ENCODE results near the gene OR4D6. TPM values are rescaled to one million over a fixed set of nuclear protein-coding genes. Genes with fewer than 3 reads are reported as not detected.

The OR4D6 gene
- polyA plus RNA-seq, 2 of the 4 experiments (the other 2 are of a cell fraction): not detected

GRCh38 chr11:59418156-59418555 lies 38.6 kb upstream of the OR4D6 start:
- TF ChIP-seq CTCF (IDR thresholded peaks at IDR 0.05) (no peak), CBX8 (IDR thresholded peaks at IDR 0.05) (no peak), EP300 (IDR thresholded peaks at IDR 0.05) (no peak), SMC3 (IDR thresholded peaks at IDR 0.05) (no peak), ELK1 (IDR thresholded peaks at IDR 0.05; ENCODE audit: low read depth, low read length) (no peak), ZSCAN20 (CRISPR knock-in tag; IDR thresholded peaks at IDR 0.05) (no peak), HEYL (CRISPR knock-in tag; IDR thresholded peaks at IDR 0.05) (no peak), MAX (IDR thresholded peaks at IDR 0.05) (no peak), ESRRA (IDR thresholded peaks at IDR 0.05; ENCODE audit: borderline replicate concordance, low read length) (no peak), RFX5 (IDR thresholded peaks at IDR 0.05) (no peak), CHD4 (IDR thresholded peaks at IDR 0.05; ENCODE audit: borderline replicate concordance) (no peak), FOSL2 (IDR thresholded peaks at IDR 0.05) (no peak), FOSL2 (CRISPR knock-in tag; IDR thresholded peaks at IDR 0.05) (no peak)
- no peak overlapping the region for H3K4me3 ChIP-seq
- no peak for DNase-seq (ENCODE audit: low read depth in 1 of 2, low spot score in 1 of 2)
- CTCF ChIA-PET: interaction anchor here (0.6 to 1.8 kb wide), 2 partner anchors 12 to 92 kb away, joined by 3 to 6 read pairs; no protein-coding TSS in a partner anchor
- no peak for ATAC-seq
- no peak overlapping the region for H3K27ac ChIP-seq
- 30% methylated on average over 2 of the region's 2 CpGs for WGBS (ENCODE audit: missing lambda C conversion rate)
- H3K4me1 ChIP-seq: no peaks in the 10 kb centered on the region
- POLR2A ChIA-PET: no interaction called here
- no peaks in the 10 kb centered on the region for H3K9me3 ChIP-seq
- no peak overlapping the region for H3K4me2 ChIP-seq
- no peak for FAIRE-seq

- Histone ChIP-seq H3K4me2 (no peak overlapping the region), H3K4me3 (no peak overlapping the region), H3K9me3 (no peaks in the 10 kb centered on the region), H3K4me1 (no peaks in the 10 kb centered on the region), H3K27ac (no peak overlapping the region)
- FAIRE-seq (no peak), ATAC-seq (no peak), DNase-seq (ENCODE audit: low read depth in 1 of 2, low spot score in 1 of 2) (no peak)
- CTCF ChIA-PET: interaction anchor here (2.0 kb wide), 1 partner anchor 252 kb away, joined by 7 read pairs; the partner anchor contains the start of gene DTX4
- WGBS (ENCODE audit: missing lambda C conversion rate): 1% methylated on average over 2 of the region's 2 CpGs
- POLR2A ChIA-PET: no interaction called here
- TF ChIP-seq HMGXB4 (CRISPR knock-in tag; IDR thresholded peaks at IDR 0.05; ENCODE audit: borderline replicate concordance) (no peak), CHD4 (IDR thresholded peaks at IDR 0.05; ENCODE audit: borderline replicate concordance) (no peak), ZC3H11A (IDR thresholded peaks at IDR 0.05) (no peak), HOXA7 (CRISPR knock-in tag; IDR thresholded peaks at IDR 0.05) (no peak), CHD2 (IDR thresholded peaks at IDR 0.05; ENCODE audit: low read length, partially characterized antibody) (no peak), GATA3 (IDR thresholded peaks at IDR 0.05; ENCODE audit: borderline replicate concordance) (no peak), TFCP2L1 (CRISPR knock-in tag; IDR thresholded peaks at IDR 0.05) (no peak), HOXB13 (CRISPR knock-in tag; IDR thresholded peaks at IDR 0.05; ENCODE audit: low read depth) (no peak), ZNF302 (CRISPR knock-in tag; IDR thresholded peaks at IDR 0.05) (no peak), ESRRA (IDR thresholded peaks at IDR 0.05; ENCODE audit: borderline replicate concordance, low read length) (no peak), MYC (IDR thresholded peaks at IDR 0.05; ENCODE audit: borderline replicate concordance, low read length) (no peak), MAFK (IDR thresholded peaks at IDR 0.05; ENCODE audit: partially characterized antibody) (no peak), FOSL2 (IDR thresholded peaks at IDR 0.05) (no peak), FOSL2 (CRISPR knock-in tag; IDR thresholded peaks at IDR 0.05) (no peak)
These were observed 32.9 kb upstream of the OR4D6 start for GRCh38 chr11:59423835-59424234.

Measured in A549 (cell line).